Measurements from ENCODE around the gene EGFLAM. TPM values are rescaled to one million over a fixed set of nuclear protein-coding genes. Genes with fewer than 3 reads are reported as not detected.

The EGFLAM gene
- total RNA-seq, 1 donor from 2014 or later, result 37.6 TPM

DNA sequence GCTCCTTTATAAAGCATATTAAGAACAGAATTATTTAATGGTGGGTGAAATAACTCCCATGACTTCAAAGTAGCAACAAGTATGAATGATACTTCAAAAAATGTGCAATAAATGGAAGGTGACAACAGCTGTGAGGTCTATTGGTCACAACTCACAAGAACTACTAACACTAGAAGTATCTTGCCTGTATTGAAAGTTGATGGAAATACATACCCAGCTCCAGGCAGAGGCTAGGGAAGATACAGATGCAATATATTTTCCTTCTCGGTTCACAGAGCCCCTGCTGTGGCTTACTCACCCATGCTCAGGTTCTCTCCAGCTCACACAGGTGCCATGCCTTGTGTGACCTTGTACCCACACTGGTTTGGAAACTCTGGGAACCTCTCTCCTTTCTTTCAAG lies 164.3 kb downstream of the EGFLAM start:
- no peak for DNase-seq

DNA sequence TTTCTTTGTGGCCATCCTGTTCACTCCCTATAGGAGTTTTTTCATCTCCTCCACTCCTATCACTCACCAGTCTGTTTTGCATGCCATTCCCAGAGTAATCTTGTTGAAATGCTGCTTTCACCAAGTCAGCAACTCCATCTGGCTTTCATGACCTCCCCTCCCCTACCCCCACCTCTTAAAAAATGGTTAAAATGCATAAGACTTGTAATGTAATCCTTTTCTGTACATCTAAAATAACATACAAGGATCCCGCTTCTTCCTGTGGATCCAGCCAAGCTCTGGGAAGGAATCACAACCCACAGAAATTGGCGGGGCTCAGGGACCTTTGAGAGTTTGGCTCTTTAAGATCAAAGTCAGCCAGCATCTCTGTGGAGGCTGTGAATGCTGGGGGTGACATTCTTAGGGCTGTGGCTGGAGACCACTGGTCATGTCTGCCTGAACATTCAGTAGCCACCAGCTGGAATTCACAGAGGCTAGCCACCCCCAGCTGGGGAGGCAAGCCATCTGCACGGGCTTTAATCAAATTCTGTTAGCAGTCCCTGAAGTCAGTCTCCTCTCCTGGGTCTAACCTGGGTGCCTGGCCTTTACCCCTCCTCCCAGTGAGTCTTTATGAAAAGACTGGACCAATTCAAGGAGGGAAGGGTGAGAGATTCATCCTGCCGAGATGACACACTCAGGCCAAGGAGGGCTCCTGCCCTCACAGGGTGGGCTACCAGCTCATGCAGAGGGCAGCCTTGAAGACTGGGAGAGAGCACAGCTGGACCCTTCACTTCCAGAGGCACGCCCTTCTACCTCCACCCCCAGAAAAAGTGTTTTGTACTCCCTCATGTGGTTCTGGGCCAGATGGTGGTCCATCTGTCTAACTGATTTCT lies 165.2 kb downstream of the EGFLAM start:
- no peak for DNase-seq

DNA sequence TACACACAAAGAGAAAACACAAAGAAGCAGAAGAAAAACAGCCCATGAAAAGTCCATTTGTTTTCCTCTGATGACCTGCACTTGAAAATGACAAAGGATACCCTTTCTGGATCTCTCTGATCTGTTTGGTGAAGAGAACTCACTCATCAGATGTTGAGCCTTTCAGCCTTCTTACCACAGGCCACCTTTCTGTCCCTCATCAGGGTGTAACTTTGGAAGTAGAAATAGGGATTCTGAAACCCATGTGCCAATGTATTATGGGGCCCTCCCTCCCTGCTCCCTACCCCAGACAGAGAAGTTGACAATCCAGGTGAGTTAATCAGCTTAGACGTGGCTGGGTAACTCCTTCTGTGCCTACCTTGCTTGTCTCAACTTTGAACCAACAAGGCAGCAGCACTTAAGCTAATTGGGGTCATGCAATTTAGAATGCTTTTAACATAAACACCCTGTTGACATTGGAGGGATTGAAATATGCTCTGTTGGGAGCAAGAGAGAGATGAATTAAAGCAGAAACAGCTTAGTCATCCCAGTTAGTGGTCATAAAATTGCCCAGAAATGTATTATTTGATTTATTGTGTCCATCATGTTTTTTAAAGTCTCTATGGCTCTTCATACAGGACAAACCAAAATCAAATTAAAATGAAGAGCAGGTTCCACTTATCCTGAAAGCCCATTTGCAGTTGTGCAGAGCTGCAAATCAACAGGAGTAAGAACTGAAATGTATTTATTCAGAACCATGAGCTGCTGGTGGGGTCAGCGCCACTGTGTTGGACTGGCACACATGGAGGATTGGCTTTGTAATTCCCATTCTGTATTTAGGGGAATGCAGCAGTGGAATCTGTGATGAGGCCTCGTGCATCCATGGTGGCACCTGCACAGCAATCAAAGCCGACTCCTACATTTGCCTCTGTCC lies 166.0 kb downstream of the EGFLAM start:
- no peak for DNase-seq

DNA sequence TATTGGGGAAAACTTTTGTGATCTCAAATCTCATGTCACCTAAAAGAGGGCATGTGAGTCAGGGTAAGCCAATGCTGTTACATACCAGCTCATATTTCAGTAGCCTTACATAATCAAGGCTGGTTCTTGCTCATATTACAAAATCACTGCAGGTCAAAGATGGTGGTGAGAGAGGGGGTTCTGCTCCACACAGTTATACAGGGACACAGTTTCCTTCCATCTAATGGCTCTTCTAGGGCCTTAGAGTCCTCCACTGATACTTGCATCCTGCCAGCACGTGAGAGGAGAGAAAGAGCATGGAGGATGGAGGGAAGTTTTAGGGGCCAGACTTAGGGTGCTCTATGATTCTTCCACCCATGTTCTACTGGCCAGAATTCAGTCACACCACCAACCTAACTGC lies 168.1 kb downstream of the EGFLAM start:
- DNase-seq, result no peak

DNA sequence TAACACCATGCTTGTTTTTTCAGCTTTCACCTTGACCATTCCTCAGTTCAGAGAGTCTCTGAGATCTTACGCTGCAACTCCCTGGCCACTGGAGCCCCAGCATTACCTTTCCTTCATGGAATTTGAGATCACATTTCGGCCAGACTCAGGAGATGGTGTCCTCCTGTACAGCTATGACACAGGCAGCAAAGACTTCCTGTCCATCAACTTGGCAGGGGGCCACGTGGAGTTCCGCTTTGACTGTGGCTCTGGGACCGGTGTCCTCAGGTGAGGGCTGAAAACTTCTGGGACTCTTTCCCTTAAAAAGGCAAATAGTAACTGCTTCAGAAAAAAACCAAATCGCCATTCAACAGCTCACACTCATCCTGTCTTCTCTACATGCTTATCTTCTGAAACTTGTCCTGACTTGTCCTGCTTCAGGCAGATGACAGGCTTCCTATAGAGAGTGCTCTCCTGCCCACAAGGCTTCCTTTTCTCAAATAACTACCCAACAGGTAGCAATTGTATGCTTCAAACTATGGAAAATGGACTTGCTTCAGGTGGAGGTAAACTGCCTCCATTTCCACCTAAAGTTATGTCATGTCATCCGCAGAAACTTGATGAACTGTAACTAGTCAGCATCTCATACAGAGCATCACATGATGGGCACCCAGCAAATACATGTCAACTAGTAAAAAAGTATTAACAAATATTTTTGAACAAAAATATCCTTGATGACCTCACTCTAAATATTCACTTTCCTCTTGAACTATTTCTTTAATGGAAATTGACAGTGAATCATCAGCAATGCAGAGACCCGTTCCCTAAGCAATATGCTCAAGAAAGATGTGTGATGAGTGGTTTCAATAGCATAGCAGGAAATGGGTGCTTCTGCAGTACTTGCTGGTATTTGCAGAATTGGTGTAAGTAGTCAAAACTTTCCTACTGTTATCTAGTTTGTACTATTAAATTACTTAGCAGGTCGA lies 168.9 kb downstream of the EGFLAM start:
- no peak for DNase-seq

DNA sequence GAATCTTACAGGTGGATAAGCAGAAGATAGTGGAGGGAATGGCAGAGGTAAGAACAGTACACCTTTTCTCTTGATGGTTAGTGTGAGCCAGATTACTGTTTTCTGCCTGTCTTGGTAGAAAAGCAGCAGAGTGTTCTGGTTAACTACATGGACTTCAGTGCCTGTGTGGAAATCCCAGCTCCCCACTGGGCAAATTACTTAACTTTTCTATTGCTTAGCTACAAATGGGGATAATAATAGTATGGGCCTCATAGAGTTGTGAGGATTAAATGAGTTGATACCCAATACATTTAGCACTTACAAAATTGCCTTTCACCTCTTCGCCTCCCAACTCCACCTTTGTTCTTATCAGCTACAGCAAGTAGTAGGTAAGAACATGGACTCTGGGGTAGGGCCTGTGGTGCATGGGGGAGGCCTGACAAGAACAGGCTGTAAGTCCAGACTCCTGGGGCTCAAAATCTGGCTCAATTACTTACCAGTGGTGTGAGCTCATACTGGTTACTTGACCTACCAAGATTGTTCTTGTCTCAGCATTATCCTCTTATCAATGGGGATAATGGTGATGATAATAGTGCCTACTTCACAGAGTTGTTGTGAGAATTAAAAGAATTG lies 173.0 kb downstream of the EGFLAM start:
- no peak for DNase-seq

DNA sequence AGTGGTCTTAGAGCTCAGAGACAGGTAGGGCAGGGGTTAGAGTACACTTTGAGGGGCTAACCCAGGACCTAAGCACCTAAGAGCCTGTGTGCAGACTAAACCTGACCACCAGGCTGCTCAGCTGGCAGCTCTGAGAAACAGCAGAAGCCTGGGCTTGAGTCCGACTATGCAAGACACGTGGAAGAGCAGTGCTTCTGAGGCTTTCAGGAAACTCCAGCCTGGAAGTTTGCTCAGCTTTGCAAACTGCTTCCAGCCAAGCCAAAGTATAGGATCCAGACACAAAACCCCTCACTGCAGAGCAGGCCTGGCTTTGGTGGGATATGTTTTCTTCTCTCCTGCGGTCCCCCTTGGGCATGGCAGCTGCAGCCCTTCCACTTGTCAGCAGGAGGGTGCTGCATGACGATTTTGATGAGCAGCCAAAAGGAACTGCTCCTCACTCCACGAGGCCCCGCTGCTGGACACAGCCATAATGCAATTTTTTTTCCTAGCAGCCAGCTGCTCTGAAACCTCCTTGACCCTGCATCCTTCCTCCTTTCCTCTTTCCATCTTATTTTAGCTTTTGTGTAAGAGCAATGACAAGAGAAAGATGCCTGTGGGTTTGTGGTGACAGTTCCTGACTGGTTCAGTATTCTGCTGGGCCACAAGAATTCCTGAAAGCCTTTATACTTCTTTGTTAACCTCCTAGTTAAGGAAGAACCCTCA lies 175.0 kb downstream of the EGFLAM start:
- peak; percentile 94 for DNase-seq

DNA sequence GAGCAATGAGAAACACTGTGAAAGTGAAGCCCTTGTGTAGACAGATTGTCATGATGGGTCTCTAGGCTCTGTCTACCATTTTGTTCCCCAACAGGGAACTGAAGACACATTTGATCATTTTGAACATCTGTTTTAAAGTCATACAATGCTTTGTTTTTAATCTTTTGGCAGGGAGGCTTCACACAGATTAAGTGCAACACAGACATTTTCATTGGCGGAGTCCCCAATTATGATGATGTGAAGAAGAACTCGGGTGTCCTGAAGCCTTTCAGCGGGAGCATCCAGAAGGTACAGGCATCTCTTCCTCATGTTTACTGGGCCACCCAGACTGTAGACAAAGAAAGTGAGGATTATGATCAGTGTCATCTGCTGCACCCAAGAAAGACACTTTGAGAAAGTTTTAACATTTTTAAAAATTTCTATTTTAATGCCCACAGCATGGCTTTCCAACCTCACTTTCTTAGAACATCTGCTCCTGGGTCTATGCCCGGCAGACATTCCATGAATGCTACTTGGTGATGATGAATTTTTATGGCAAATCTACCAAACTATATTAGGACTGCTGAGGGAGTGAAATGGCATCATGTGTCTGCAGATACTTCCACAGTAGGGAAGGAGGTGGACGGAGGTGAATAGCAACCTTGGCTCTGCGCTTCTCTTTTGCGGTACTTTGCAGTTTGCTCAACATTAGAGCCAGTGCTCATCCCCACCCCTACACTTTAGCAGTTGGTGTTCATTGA lies 176.8 kb downstream of the EGFLAM start:
- peak; percentile 67 for DNase-seq

DNA sequence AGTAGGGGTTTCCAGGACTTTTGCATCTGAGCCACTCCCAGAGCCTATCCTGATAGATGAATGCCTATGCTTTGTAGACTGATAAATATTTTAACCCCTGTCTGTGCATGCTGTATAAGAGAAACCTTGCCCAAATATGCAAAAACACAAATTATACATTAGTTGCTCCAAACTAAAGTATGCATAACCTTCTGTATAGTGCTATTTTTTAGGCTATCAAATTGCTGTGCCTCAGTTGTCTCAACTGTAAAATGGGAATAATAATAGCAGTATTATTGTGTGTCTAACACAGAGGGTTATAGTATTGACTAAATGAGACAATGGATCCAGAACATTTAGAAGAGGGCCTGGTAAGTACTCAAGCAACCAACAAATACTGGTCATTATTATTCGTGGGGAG lies 180.4 kb downstream of the EGFLAM start:
- no peak for DNase-seq

DNA sequence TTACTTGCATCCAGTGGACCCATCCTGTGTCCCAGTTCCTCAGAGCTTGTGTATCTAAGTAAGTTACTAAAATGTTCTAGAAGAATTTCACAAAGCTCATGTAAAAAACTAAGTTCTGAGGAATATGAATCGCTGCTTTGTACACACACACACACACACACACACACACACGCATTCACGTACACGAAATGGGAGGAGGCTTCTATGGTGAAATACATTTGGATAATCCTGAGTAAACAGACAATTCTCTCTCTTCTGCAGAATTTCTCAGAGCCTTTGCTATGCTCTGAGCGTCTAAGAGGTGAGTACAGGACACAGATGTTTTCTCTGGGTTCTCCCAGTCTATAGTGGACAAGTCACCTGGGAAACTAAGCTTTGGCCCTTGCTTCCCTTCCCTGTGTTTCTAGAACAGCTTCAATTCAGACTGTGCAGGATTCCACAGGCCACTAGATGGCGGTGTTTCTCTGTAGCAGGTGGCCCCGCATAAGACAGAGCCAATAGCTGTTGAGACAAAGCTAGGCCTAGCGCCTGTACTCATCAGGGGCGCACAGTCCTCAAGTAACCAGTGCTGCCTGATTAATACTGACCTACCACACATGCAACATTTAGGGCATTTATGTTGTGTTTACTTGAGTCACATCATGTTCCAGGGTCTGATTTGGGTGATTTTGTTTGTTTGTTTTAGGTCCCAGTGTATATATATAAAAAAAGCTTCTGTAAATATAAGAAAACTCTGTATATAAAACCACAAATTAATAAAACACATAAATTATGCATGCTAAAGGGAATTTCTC lies 183.3 kb downstream of the EGFLAM start:
- peak; percentile 97 for DNase-seq

DNA sequence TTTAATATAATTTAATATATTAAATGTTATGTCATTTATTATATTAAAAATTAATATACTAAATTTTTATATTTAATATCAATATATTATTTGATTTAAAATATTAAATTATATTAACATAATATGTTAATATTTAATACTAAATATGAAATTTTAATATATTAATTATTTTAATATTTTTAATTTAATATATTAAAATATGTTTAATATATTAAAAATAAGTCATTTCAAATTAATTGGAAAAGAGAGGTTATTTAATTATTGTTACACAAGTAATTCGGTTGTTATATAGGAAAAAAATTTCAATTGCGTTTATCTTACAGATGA lies 183.9 kb downstream of the EGFLAM start:
- no peak for DNase-seq

DNA sequence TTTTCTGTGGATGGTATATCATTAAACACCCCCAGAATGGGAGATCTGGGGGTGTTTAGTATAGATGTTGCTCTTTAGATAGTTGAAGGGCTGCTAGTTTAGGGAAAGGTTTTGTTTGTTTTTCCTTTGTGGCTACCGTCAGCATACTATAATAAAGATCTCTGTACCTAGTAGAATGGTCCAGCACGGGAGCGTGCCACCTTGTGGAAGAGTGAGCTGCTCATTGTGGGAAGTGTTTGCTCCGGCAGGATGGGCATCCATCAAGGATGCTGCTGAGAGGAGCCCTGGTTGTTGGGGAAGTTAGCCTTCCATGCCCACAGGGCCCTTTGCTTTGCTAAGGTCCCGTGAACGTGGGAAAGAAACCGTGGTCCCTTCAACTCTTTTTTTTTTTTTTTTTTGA lies 185.0 kb downstream of the EGFLAM start:
- no peak for DNase-seq

DNA sequence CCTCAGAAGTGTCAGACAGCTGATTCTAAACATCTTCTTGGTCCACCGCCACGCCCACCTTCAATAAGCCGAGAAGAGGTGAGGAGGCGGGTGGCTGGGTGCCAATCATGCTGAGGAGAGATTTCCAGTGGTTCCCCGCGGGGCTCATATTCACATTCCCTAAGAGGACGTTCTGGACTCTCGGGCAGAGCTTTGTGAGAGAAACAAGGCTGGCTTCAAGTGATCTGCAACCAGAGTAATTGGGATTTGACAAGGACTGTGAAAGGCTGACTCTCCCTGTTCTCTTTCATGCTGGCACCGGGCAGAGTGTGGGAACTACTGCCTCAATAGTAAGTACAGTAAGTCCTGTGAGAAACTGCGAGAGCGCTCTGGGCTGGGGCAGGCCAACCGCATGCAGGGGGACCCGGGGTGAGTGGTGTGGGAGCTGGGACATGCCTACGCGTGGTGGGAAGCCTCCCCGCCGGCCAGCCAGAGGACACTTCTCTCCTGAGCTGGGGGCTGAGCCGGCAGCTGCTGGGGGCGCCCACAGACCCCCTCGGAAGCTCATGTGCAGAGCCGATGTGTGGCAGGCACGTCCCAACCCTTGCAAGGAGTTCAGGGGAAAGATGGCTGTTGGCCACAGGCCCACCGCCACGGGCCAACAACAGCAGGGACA lies 187.1 kb downstream of the EGFLAM start:
- peak; percentile 67 for DNase-seq

DNA sequence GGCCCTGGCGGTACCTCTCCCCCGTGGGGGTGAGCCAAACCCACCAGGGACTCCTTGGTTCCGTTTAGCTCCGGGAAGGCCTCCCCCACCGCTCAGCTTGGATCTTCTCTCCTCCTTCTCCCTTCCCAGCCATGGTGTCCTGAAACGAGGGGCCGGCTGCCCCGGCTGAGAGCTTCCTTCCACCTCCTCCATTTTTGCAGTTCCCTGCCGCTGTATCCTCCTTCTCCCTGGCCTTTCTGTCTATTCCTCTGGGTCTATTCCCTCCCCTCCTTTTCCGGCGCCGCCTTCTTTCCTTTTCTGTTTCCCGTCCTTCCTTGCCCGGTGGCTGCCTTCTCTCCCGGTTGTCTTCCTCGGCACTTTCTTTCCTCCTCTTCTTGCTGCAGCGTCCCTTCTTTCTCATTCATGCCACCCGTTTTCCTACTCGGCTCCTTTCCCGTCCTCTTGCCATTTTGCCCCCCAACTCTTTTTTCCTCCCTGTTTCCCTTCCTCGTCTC lies 187.7 kb downstream of the EGFLAM start:
- no peak for DNase-seq

DNA sequence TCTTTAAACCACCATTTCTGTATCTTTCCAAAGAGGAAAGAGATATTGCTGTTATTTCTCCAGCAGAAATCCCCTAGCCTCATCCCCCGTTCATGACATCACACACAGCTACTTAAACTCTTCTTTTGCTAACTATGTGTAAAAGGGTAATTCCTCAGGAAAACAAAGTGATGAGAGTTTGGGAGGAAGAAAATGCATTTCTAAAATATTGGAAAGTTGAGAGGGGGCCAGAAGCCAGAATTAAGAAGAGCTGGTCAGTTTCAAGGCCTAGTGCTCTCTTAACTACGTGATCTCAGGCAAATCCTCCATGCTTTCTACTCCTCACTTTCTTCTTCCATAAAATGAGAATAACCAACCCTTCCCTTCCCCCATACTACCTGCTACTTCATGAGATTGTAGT lies 188.7 kb downstream of the EGFLAM start:
- no peak for DNase-seq

DNA sequence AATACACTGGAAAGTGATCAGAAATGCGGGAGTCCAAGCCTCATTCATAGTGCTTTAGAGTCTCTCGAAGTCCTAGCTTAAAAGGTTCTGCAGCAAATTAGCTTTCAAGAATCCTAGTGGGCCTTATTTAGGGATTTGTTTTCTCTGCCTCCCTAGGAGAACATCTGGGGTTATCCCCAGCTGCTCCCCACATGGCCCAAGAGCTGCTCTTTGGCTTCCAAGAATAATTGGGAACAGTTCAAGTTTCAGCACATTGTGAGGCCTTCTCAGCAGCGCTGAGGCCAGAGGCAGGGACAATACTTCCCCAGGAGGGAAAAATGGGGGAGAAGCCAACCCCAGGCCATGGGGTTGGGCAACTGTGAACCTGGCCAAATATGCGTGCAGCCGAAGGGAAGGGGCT lies 189.4 kb downstream of the EGFLAM start:
- peak; percentile 86 for DNase-seq

DNA sequence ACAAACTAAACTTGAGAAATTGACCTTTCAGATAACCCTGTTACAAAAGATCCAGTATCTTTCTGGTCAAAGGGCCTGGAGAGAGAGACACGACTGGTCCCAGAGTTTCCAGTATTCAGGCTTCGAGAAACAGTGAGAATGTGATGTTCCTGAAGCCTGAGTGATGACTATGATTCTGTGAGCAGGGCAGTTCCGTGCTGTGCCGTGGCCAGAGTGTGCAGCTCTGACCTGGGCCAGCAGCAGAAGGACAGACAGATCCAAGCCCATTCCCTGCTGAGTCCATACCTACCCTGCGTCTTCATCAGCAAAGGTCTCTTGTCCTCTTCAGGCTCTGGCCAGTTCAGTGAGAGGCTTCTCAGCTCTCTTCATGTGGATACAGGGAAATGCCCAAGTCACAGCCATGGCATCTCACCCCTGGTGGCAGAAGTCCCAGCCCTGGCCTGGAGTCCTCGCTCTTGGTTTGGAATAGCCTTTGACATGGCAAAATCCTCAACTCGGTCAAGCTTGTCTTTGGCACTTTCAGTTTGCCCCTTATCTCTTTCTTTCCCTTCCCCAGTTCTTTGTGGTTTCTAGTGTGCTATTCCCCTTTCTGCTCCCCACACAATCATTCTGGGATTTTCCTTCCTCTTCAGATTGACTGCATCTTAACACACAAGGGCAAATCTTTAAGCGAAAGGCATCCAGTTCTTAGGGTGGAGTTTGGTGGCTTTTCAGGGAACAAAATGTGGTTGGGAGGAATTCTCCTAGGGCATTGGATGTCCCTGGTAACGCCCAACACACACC lies 190.4 kb downstream of the EGFLAM start:
- no peak for DNase-seq

DNA sequence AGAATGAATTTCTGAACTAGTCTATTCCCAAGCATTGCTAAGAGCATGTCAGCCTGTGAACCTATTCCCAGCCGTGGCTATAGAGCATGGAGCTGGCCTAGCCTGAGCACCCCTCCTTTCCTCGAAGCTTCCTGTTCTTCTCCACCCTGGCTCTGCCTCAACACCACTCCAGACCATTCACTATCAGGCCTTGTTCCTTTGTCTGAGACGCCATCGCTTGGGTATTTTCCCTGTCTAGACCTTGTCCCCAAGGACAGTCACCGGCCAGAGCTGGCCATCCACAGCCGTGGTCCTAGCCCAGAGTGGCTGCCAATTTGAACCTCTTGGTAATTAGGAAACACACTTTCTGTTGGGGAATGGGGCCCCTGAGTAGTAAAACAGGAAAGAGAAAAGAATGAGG lies 192.3 kb downstream of the EGFLAM start:
- DNase-seq, result no peak
